CD4-positive, alpha-beta T cell treated with Interleukin-2 at 100 ng/mL for 4 hours (primary cell): ENCODE measurements around the gene SUPT6H.

ENCODE experiments used
- DNase-seq: peaks from one replicate; pipeline ENCODE4 v3.0.0-alpha.2; 2020; ENCODE audit warnings: low spot score

The SUPT6H gene

GRCh38 chr17:28661635-28662526 lies at the start of gene SUPT6H, which contains the start of gene SDF2:
Gene SUPT6H, plus strand, starts transcription at chr17:28662205. Its CDS starts 11,197 bp downstream, at chr17:28673402.
Gene SDF2, minus strand, starts transcription at chr17:28661906. Its CDS starts 30 bp downstream, at chr17:28661876.
- peak; percentile 90 for DNase-seq

- DNase-seq = no peak
These were observed 49.5 kb upstream of the SUPT6H start for GRCh38 chr17:28612531-28612930.

- peak; percentile 40 for DNase-seq
These were observed 48.8 kb upstream of the SUPT6H start for GRCh38 chr17:28612936-28613872.

- no peak for DNase-seq
These were observed 48.0 kb upstream of the SUPT6H start, which contains the start of gene RSKR for GRCh38 chr17:28613931-28614381. Gene RSKR, minus strand, starts transcription at chr17:28614185. Its CDS starts 24 bp downstream, at chr17:28614161.

DNA sequence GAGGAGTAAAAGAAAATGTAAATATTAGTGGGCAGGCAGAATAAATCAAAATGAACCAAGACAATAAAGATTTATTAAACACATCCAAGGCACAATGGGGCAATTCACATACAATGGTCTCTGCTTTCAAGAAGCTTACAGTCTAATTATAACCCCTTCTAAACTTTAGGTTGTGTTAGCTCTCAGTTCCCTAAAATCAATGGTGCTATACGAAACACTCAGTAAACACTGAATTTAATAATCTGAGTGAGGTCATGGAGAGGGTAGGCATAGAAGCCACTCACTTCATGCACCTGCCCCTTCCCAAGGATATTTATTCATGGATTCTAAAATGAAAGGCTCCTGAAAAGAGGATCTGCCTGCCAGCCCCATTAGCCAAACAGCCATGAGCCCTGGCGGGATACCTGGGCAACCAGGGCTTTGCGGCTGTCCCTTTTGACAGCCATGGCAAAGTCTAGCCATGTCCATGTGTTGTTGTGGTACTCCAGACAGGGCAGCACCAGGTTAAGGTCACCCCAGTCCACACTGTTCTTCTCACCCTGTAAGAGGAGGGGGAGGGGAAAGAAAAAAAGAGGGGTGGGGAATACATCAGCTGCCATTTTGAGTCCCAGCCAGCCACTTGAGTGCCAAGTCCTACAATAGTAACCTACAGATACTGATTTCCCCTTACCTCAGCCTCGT lies 46.6 kb upstream of the SUPT6H start:
- DNase-seq = no peak

GRCh38 chr17:28616281-28616680 lies 45.7 kb upstream of the SUPT6H start:
- DNase-seq = no peak

DNA sequence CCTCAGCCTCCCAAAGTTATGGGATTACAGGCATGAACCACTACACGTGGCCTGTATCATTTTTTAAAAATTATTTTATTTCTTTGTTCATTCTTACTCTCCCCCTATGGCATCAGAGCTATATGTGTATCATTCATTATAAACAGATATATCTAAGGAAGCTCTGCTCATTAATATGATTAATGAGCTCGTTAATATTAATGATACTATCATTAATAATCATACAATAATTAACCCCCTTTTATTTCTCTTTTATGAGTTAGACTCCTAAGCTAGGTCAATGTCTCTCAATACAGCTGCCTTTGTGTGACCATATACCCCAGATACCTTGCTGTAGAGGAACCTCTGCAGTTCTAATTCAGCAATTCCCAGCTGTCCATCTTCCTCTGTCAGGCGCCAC lies 43.5 kb upstream of the SUPT6H start:
- no peak for DNase-seq

- DNase-seq = no peak
These were observed 42.0 kb upstream of the SUPT6H start for GRCh38 chr17:28620010-28620409.

GRCh38 chr17:28622186-28622585 lies 39.8 kb upstream of the SUPT6H start:
- DNase-seq = no peak

DNA sequence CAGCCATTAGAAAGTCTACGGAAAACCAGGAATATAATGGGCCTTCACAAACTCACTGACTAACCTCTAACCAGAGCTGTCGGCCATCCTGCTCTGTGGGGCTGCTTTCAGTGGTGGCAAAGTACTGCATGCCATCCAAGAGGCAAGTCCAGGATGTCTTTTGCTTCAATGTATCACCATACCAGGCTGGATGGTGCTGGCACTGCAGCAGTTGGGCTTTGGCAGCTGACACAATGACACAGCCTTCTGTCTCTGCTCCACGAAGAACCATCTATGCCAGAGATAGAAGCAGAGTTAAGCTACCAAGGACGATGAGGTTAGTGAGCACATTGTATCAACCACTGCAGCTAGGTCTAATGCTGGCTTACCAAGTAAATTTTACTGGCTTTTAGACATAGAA lies 38.3 kb upstream of the SUPT6H start:
- no peak for DNase-seq

DNA sequence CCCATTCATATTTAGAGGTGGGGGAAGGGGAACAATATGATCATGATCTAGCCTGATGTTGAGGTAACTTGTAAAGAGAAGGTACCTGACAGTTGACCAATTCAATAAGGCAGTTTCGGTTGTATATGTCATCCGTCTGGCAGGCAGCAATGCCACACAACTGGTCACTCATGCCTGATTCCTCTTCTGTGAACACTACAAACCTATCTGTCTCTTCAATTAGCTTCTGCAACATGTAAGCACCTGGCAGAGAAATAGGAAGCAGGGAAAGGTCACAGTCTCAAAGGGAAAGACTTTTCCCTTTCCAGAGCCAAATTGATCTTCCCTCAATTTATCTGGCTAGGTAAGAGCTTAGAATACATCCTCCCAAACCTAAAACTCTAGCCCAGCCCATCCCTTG lies 37.9 kb upstream of the SUPT6H start:
- DNase-seq = no peak

DNA sequence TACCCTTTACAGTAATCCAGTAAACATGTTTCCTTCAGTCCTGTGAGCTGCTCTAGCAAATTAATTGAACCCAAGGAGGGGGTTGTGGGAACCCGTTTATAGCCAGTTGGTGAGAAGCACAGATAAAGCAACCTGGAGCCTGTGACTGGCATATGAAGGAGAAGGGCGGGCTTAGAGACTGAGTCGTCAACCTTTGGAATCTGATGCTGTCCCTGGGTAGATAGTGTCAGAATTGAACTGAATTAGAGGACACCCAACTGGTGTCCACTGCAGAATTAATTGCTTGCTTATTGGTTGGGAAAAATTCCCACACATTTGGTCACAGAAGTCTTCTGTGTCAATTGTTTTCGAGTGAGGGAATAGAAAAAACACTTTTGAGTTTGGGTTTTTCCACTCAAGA lies 35.2 kb upstream of the SUPT6H start:
- DNase-seq = no peak

- DNase-seq = no peak
These were observed 27.7 kb upstream of the SUPT6H start for GRCh38 chr17:28634206-28634865.

DNA sequence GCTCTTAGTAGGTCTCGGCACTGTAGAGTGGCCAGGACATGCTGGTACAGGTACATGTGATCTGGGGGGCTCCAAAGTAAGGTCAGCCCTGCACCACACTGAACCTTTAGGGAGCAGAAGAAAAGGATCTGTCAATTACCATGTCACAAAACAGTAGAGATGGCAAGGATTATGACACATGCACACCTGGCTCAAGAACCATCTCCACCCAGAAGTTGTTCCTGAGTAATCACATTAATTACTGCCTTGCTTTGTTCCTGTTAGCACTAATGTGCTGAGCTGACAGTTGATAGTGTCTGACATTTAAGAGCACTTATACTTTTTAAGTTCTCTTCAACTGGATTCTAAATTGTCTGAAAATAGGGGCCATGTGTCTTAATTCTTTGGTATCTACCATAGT lies 26.5 kb upstream of the SUPT6H start:
- no peak for DNase-seq

DNA sequence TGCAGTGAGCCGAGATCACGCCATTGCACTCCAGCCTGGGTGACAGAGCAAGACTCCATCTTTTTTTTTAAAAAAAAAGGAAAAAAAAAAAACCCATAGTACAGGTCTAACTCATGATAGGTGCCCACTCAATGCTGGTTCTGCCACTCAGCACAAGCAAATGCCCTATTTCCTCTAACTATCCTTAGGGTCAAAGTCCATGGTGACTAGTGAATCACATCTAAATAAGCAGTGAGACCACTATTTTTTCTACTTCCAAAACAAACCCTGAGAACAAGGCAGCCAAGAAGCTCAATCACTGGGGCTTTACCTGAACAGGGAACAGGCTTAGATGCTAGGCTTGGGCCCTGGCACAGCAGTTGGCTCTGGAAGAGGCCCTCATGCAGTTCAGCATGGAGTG lies 20.4 kb upstream of the SUPT6H start:
- DNase-seq = no peak

DNA sequence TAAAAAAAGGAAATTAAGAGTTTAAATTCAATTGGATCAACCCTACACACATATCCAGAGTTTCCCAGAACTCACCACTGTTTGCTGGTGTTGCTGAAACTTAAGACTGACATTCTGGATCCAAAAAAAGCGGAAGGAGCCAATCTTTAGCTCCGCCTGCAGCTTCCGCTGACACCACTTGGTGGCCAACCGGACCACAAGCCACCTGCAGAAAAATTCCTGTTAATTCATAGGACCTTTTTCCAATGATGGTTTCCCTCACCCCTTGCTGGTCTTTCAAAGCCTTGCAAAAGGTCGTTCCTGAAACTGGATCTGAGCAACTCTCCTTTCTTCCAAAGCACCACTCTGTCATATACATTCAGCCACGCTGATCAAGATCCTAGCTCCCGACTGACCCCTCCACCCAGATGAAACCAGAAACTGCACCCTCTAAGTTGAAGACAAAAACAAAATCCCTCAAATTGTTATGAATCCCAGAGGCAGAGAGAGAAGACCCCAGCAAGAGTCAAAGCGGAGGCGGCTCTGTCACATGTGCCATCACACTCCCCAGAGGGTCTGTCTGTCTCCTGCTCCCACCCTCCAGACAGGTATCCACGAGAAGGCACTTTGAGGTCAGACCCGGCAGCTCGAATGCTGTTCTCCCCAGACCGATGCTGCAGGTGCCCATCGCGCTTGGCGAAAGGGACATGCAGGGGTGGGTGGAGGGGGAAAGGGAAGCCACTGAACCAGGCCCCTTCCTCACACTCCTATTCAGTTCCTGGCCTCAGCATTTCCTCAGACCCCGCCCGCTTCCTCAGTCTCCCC lies 17.8 kb upstream of the SUPT6H start:
- DNase-seq = peak; percentile 20

- peak; percentile 95 for DNase-seq
These were observed 17.0 kb upstream of the SUPT6H start, which contains the start of gene BLTP2 for GRCh38 chr17:28644787-28645575. Gene BLTP2, minus strand, starts transcription at chr17:28645158. Its CDS starts 102 bp downstream, at chr17:28645056.

GRCh38 chr17:28645576-28645939 lies 16.4 kb upstream of the SUPT6H start:
- no peak for DNase-seq

DNA sequence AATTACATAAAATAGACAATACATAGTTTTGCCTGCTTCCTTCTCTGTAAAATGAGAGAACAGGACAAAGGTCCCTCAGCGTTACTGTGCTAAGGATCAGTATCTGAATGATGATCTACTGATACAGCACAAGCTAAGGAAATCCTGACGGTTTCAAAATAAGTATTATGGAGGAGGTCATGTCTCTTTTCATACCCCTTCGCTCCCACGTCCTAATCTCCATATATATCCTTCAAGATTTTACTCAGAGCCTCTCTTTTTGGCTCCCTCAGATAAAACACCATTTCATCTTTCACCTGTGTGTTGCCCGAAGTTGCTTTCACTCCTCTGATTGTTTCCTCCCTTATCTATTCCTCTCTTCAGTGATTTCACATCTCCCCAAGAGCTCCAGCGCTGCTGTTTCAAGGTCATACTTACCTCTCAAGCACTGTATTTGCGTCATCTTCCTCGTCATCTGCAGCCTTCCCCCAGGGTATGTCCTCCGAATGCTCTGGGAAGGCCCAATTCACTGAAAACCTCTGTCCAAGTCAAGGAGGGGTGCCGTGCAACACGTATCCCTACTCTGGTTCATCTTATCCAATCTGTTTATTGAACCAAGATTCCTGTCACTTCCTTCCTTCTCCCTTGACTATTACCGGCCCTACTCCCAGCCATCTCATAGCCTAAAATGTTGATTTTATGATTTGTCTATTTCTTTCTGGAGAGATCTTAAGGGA lies 15.8 kb upstream of the SUPT6H start:
- no peak for DNase-seq
